CD4-positive, alpha-beta T cell (primary cell): ENCODE results near the gene WAS. TPM values are rescaled to one million over a fixed set of nuclear protein-coding genes. Genes with fewer than 3 reads are reported as not detected.
A peak's percentile ranks its signal among the peaks of the same experiment; 100 is the strongest.

Source experiments
- ATAC-seq: fragments of 200-7000 bp; cut with Tn5 transposase; one replicate; pipeline ENCODE4 v1.10.0; 2022; ENCODE audit warnings: mild to moderate bottlenecking; ENCODE audit not compliant: poor library complexity
- CTCF ChIA-PET: fragments of 350-600 bp; sonication (Branson Sonifier 250); formaldehyde crosslinking; loops from one replicate; lab custom pipeline; 2021; ENCODE audit warnings: antibody characterized with exemption, inconsistent platforms; lab: Charles Lee
- POLR2A ChIA-PET: fragments of 350-600 bp; sonication (Branson Sonifier 250); formaldehyde crosslinking; loops from one replicate; lab custom pipeline; 2021; ENCODE audit warnings: antibody characterized with exemption, inconsistent platforms; lab: Charles Lee
- DNase-seq, 14 experiments: peaks; one replicate each; pipeline ENCODE4 v3.0.0-alpha.2; 2013 to 2020; ENCODE audit warnings: mixed read lengths in 2 of 14
- H3K27ac ChIP-seq, 2 donors: one replicate each; pipeline versions ENCODE4 v1.5.1 to v1.7.0; 2013; ENCODE audit warnings: low read length in 2 of 2, low read depth in 1 of 2, mild to moderate bottlenecking in 1 of 2
- H3K27me3 ChIP-seq, 2 experiments: 1 replicate in 1 of 2; 2 replicates in 1 of 2; pipeline versions ENCODE4 v1.6.1 to v1.7.0; 2013; ENCODE audit warnings: low read length in 2 of 2, control low read depth in 1 of 2, mild to moderate bottlenecking in 1 of 2, moderate library complexity in 1 of 2; ENCODE audit not compliant: insufficient read depth in 2 of 2, control insufficient read depth in 1 of 2
- H3K36me3 ChIP-seq: one replicate; pipeline ENCODE4 v1.6.1; 2013; ENCODE audit warnings: low read length, control low read depth; ENCODE audit not compliant: insufficient read depth
- H3K4me1 ChIP-seq: one replicate; pipeline ENCODE4 v1.6.1; 2013; ENCODE audit warnings: low read length, control low read depth; ENCODE audit not compliant: insufficient read depth
- H3K4me3 ChIP-seq: one replicate; pipeline ENCODE4 v1.5.1; 2013; ENCODE audit warnings: mild to moderate bottlenecking, low read length, moderate library complexity
- H3K9me3 ChIP-seq, 2 experiments: 1 replicate in 1 of 2; 2 replicates in 1 of 2; pipeline versions ENCODE4 v1.6.1 to v1.7.0; 2013; ENCODE audit warnings: low read length in 2 of 2, mild to moderate bottlenecking in 2 of 2, control low read depth in 1 of 2, moderate library complexity in 1 of 2; ENCODE audit not compliant: control insufficient read depth in 1 of 2, insufficient read depth in 1 of 2
- H3K27ac Mint-ChIP-seq: one replicate; pipeline ENCODE4 v1.8.0; 2020; ENCODE audit warnings: mixed read lengths
- H3K27me3 Mint-ChIP-seq: one replicate; pipeline ENCODE4 v1.8.0; 2021; ENCODE audit warnings: mixed read lengths
- H3K36me3 Mint-ChIP-seq: one replicate; pipeline ENCODE4 v1.8.0; 2021; ENCODE audit warnings: low read depth, mixed read lengths
- H3K4me1 Mint-ChIP-seq: one replicate; pipeline ENCODE4 v1.8.0; 2021; ENCODE audit warnings: low read depth, mixed read lengths
- H3K4me3 Mint-ChIP-seq: one replicate; pipeline ENCODE4 v1.8.0; 2020; ENCODE audit warnings: mild to moderate bottlenecking, mixed read lengths
- H3K9me3 Mint-ChIP-seq: one replicate; pipeline ENCODE4 v1.8.0; 2020; ENCODE audit warnings: mixed read lengths
- intact Hi-C, 2 experiments: fragments of 100-400 bp; cut with DNase I in 1 of 2; cut with micrococcal nuclease in 1 of 2; formaldehyde crosslinking; loops; one replicate each; pipeline versions ENCODE4 v1.15.1 to v1.9.0; 2023 to 2025; cut with DNase I, micrococcal nuclease
- total RNA-seq, 174 experiments: library from RNA in 2 of 174; stranded (reverse) in 2 of 174; gene quantifications; one replicate each; pipeline ENCODE4 v1.2.3 and lab custom pipeline; 2021 to 2026
- TF ChIP-seq, protein P1 (sequence below): fragments of 200-600 bp; IDR thresholded peaks from one replicate; pipeline ENCODE4 v1.8.0; 2022; ENCODE audit warnings: antibody characterized with exemption, mild to moderate bottlenecking

Gene WAS
- total RNA-seq, 2 experiments from 2014 or later: 63.7 to 67.4 TPM

GRCh38 chrX:48737213-48737938, 53.8 kb downstream of the WAS start:
- peaks cover 4% of the 10 kb centered on the region for H3K36me3 Mint-ChIP-seq
- Histone ChIP-seq H3K4me3 (peak overlapping the region; percentile 74), H3K36me3 (no peaks in the 10 kb centered on the region), H3K27me3 (no peaks in the 10 kb centered on the region), H3K4me1 (peaks cover 17% of the 10 kb centered on the region), H3K27ac (peak overlapping the region; percentile 76 to 92), H3K9me3 (no peaks in the 10 kb centered on the region)
- CTCF ChIA-PET: interaction anchor here (0.7 to 1.4 kb wide), 6 partner anchors 20 to 426 kb away, joined by 3 to 4 read pairs (median 3); partner anchors contain the start of genes PQBP1 and TIMM17B
- POLR2A ChIA-PET: interaction anchor here (0.6 to 2.8 kb wide), 25 partner anchors 9 to 1592 kb away, joined by 3 to 53 read pairs (median 6); partner anchors contain the start of genes GRIPAP1, HDAC6, OTUD5 and PQBP1
- peaks cover 24% of the 10 kb centered on the region for H3K4me1 Mint-ChIP-seq
- intact Hi-C loops: loop anchor here (1.0 to 10.0 kb wide), 7 partner anchors 24 to 217 kb away; partner anchors contain the start of genes SUV39H1 (in 2 of the 2), OTUD5 (in 1 of the 2), PIM2 (in 1 of the 2) and PQBP1 (in 1 of the 2)
- H3K27ac Mint-ChIP-seq: peak overlapping the region; percentile 96
- peak overlapping the region; percentile 92 for H3K4me3 Mint-ChIP-seq
- DNase-seq: peak; percentile 72 to 97 (median 84)
- no peaks in the 10 kb centered on the region for H3K27me3 Mint-ChIP-seq
- no peaks in the 10 kb centered on the region for H3K9me3 Mint-ChIP-seq
- ATAC-seq: peak; percentile 94
- TF ChIP-seq, protein P1, sequence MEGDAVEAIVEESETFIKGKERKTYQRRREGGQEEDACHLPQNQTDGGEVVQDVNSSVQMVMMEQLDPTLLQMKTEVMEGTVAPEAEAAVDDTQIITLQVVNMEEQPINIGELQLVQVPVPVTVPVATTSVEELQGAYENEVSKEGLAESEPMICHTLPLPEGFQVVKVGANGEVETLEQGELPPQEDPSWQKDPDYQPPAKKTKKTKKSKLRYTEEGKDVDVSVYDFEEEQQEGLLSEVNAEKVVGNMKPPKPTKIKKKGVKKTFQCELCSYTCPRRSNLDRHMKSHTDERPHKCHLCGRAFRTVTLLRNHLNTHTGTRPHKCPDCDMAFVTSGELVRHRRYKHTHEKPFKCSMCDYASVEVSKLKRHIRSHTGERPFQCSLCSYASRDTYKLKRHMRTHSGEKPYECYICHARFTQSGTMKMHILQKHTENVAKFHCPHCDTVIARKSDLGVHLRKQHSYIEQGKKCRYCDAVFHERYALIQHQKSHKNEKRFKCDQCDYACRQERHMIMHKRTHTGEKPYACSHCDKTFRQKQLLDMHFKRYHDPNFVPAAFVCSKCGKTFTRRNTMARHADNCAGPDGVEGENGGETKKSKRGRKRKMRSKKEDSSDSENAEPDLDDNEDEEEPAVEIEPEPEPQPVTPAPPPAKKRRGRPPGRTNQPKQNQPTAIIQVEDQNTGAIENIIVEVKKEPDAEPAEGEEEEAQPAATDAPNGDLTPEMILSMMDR: no peak

DNA sequence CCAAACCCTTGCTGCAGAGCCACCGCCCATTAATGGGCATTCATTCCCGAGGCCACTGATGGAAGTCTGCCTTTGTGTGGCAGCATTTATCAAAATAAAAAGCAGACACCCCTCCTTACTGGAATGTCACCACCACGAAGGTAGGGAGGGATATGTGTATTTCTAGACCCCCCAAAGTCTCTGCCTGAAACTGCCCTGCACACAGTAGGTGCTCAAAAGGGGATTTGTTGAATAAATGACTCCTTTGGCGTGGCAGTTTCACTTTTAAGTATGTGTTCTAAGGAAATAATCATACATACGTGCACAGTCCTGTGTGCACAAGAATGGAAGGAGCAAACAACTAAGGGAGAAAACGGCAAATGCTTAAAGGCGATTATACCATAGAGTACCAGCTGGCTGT, 54.3 kb downstream of the WAS start:
- peak overlapping the region; percentile 76 to 92 for H3K27ac ChIP-seq
- Mint-ChIP-seq H3K9me3 (no peaks in the 10 kb centered on the region), H3K27ac (peak overlapping the region; percentile 96), H3K4me3 (peak overlapping the region; percentile 92), H3K27me3 (no peaks in the 10 kb centered on the region), H3K4me1 (peaks cover 24% of the 10 kb centered on the region), H3K36me3 (peaks cover 4% of the 10 kb centered on the region)
- H3K4me1 ChIP-seq: peaks cover 17% of the 10 kb centered on the region
- H3K9me3 ChIP-seq: no peaks in the 10 kb centered on the region
- no peak for ATAC-seq
- TF ChIP-seq, protein P1: no peak
- peak overlapping the region; percentile 74 for H3K4me3 ChIP-seq
- DNase-seq: no peak
- no peaks in the 10 kb centered on the region for H3K27me3 ChIP-seq
- POLR2A ChIA-PET: interaction anchor here (1.1 to 2.8 kb wide), 18 partner anchors 12 to 1593 kb away, joined by 3 to 53 read pairs (median 14); partner anchors contain the start of genes GRIPAP1, HDAC6, OTUD5 and PQBP1
- intact Hi-C loops: loop anchor here (1.0 to 10.0 kb wide), 7 partner anchors 25 to 217 kb away; partner anchors contain the start of genes SUV39H1 (in 2 of the 2), OTUD5 (in 1 of the 2), PIM2 (in 1 of the 2) and PQBP1 (in 1 of the 2)
- H3K36me3 ChIP-seq: no peaks in the 10 kb centered on the region
- CTCF ChIA-PET: interaction anchor here (0.8 to 1.4 kb wide), 3 partner anchors 24 to 426 kb away, joined by 3 to 4 read pairs (median 3); partner anchors contain the start of genes PQBP1 and TIMM17B

Other genes with a start within 250 kb of the WAS start
- gene SLC38A5, start 213.5 kb upstream of the WAS start, total RNA-seq: 1 to 10 TPM; 7.0 to 8.3 TPM
- gene FTSJ1, start 207.6 kb upstream of the WAS start, total RNA-seq: 10 to 100 TPM; 60.0 to 61.0 TPM
- 10 to 100 TPM; 12.0 to 14.1 TPM for gene PORCN, start 174.8 kb upstream of the WAS start, total RNA-seq
- 10 to 100 TPM; 38.1 to 41.1 TPM for gene EBP, start 162.0 kb upstream of the WAS start, total RNA-seq
- 10 to 100 TPM; 26.7 to 30.5 TPM for gene TBC1D25, start 144.1 kb upstream of the WAS start, total RNA-seq
- 100 to 1,000 TPM; 351 to 377 TPM for gene RBM3, start 109.3 kb upstream of the WAS start, total RNA-seq
- 10 to 100 TPM; 37.9 to 43.4 TPM for gene WDR13, start 86.3 kb upstream of the WAS start, total RNA-seq
- 1 to 10 TPM; 7.7 to 8.4 TPM for gene SUV39H1, start 12.9 kb downstream of the WAS start, total RNA-seq
- not detected for gene GLOD5, start 77.9 kb downstream of the WAS start, total RNA-seq
- not detected for gene GATA1, start 102.8 kb downstream of the WAS start, total RNA-seq
- gene HDAC6, start 118.3 kb downstream of the WAS start, total RNA-seq: 10 to 100 TPM; 95.2 to 95.7 TPM
- gene ERAS, start 142.7 kb downstream of the WAS start, total RNA-seq: not detected
- 1 to 10 TPM; 3.5 to 4.9 TPM for gene PCSK1N, start 151.8 kb downstream of the WAS start, total RNA-seq
- gene TIMM17B, start 214.0 kb downstream of the WAS start, total RNA-seq: 10 to 100 TPM; 40.0 to 40.3 TPM
- 10 to 100 TPM; 73.0 to 76.6 TPM for gene PQBP1, start 214.1 kb downstream of the WAS start, total RNA-seq
- gene SLC35A2, start 227.8 kb downstream of the WAS start, total RNA-seq: 10 to 100 TPM; 19.1 to 21.8 TPM
- gene PIM2, start 235.2 kb downstream of the WAS start, total RNA-seq: 100 to 1,000 TPM; 212 to 225 TPM